GM12878 (cell line): ENCODE data around the gene PCCA. TPM values are rescaled to one million over a fixed set of nuclear protein-coding genes. Genes with fewer than 3 reads are reported as not detected.

Experiments used
- ATAC-seq: fragments of 200-7000 bp; cut with Tn5 transposase; 3 replicates; pipeline ENCODE4 v1.9.1; 2020; ENCODE audit warnings: mild to moderate bottlenecking, moderate library complexity
- BruUV-seq: library from RNA; stranded (reverse); fragments of 400-500 nt; replicated peaks from 2 replicates; lab custom pipeline; 2021; lab: Mats Ljungman, UMichigan
- CTCF ChIA-PET: fragments of 300-600 bp; sonication (Branson Sonifier 250); formaldehyde crosslinking; extraction: SDS; loops from one replicate; lab custom pipeline; 2021; ENCODE audit warnings: inconsistent platforms; lab: Yijun Ruan, JAX
- POLR2A ChIA-PET: fragments of 350-600 bp; formaldehyde crosslinking; extraction: SDS; loops from one replicate; lab custom pipeline; 2021; ENCODE audit warnings: inconsistent platforms; lab: Charles Lee
- RAD21 ChIA-PET: fragments of 300-600 bp; sonication (Branson Sonifier 250); formaldehyde crosslinking; loops from one replicate; lab custom pipeline; 2023; ENCODE audit warnings: antibody characterized with exemption; ENCODE audit not compliant: unreplicated experiment; lab: Charles Lee
- SMC1A ChIA-PET: fragments of 300-600 bp; sonication (Branson Sonifier 250); formaldehyde crosslinking; loops from one replicate; lab custom pipeline; 2023; ENCODE audit not compliant: unreplicated experiment, uncharacterized antibody; lab: Charles Lee
- DNase-seq: peaks from one replicate; pipeline ENCODE4 v3.0.0-alpha.2; 2011; ENCODE audit warnings: low read depth, low spot score
- FAIRE-seq: peaks from 3 replicates; lab custom pipeline; 2011; peaks lifted over from hg19 to GRCh38; lab: Jason Lieb, UNC
- H2AFZ ChIP-seq: 2 replicates; pipeline ENCODE4 v1.6.0; 2011; ENCODE audit warnings: low read depth, low read length, control low read depth; ENCODE audit not compliant: control insufficient read depth
- H3K27ac ChIP-seq: 2 replicates; pipeline ENCODE4 v1.5.1; 2011; ENCODE audit warnings: control low read depth; ENCODE audit not compliant: control insufficient read depth, insufficient read depth
- H3K27me3 ChIP-seq, 2 experiments: replicated peaks in 1 of 2; 2 replicates each; pipeline versions ENCODE4 v1.6.0 to v1.6.1; 2011; ENCODE audit warnings: low read length in 1 of 2; ENCODE audit not compliant: control insufficient read depth in 2 of 2, insufficient read depth in 2 of 2
- H3K36me3 ChIP-seq, 2 experiments: 2 replicates each; pipeline ENCODE4 v1.5.1; 2011; ENCODE audit warnings: low read length in 1 of 2; ENCODE audit not compliant: control insufficient read depth in 2 of 2, insufficient read depth in 2 of 2
- H3K4me1 ChIP-seq: 2 replicates; pipeline ENCODE4 v1.6.1; 2011; ENCODE audit warnings: mild to moderate bottlenecking, low read length, moderate library complexity, mixed read lengths; ENCODE audit not compliant: control insufficient read depth, insufficient read depth
- H3K4me2 ChIP-seq: 2 replicates; pipeline ENCODE4 v1.6.0; 2011; ENCODE audit warnings: control low read depth; ENCODE audit not compliant: control insufficient read depth, insufficient read depth
- H3K4me3 ChIP-seq: fragments of 200-600 bp; sonication (generic); 2 replicates; pipeline ENCODE4 v1.5.1; 2016
- H3K79me2 ChIP-seq: 2 replicates; pipeline ENCODE4 v1.6.0; 2011; ENCODE audit warnings: low read length; ENCODE audit not compliant: control insufficient read depth, insufficient read depth
- H3K9ac ChIP-seq: 2 replicates; pipeline ENCODE4 v1.8.0; 2011; ENCODE audit warnings: low read length, control low read depth, mixed read lengths; ENCODE audit not compliant: control insufficient read depth, insufficient read depth
- H3K9me3 ChIP-seq: replicated peaks from 3 replicates; pipeline ENCODE4 v1.5.1; 2011; ENCODE audit warnings: mild to moderate bottlenecking, low read length; ENCODE audit not compliant: control insufficient read depth, insufficient read depth
- H4K20me1 ChIP-seq: 2 replicates; pipeline ENCODE4 v1.6.0; 2011; ENCODE audit not compliant: control insufficient read depth, insufficient read depth
- BACH1 ChIP-seq: fragments of 450-650 bp; IDR thresholded peaks from 2 replicates; pipeline ENCODE4 v1.6.1; 2017; ENCODE audit warnings: mild to moderate bottlenecking, borderline replicate concordance
- EED ChIP-seq: sonication (generic); IDR thresholded peaks from 2 replicates; pipeline ENCODE4 v1.6.1; 2016; ENCODE audit warnings: antibody characterized with exemption, low read depth
- EGR1 ChIP-seq, 2 experiments: IDR thresholded peaks; 1 replicate in 1 of 2; 2 replicates in 1 of 2; pipeline ENCODE4 v1.6.1; 2011 to 2012; ENCODE audit warnings: low read depth in 2 of 2, low read length in 2 of 2, borderline replicate concordance in 1 of 2, mild to moderate bottlenecking in 1 of 2, moderate library complexity in 1 of 2
- GABPA ChIP-seq: IDR thresholded peaks from 2 replicates; pipeline ENCODE4 v1.6.1; 2014; ENCODE audit warnings: antibody characterized with exemption, low read depth, mild to moderate bottlenecking, inconsistent platforms
- HDAC6 ChIP-seq: fragments of 200-600 bp; sonication (generic); IDR thresholded peaks from one replicate; pipeline ENCODE4 v1.8.0; 2017; ENCODE audit warnings: antibody characterized with exemption; ENCODE audit not compliant: unreplicated experiment
- IKZF1 ChIP-seq: fragments of 450-650 bp; conservative IDR thresholded peaks from 2 replicates; pipeline ENCODE4 v1.6.1; 2017; ENCODE audit warnings: antibody characterized with exemption, mild to moderate bottlenecking
- IKZF2 ChIP-seq, 2 experiments: fragments of 450-650 bp; IDR thresholded peaks; 2 replicates each; pipeline ENCODE4 v1.6.1; 2017; ENCODE audit warnings: mild to moderate bottlenecking in 2 of 2, moderate library complexity in 2 of 2
- IRF4 ChIP-seq: IDR thresholded peaks from 2 replicates; pipeline ENCODE4 v1.6.1; 2011; ENCODE audit warnings: low read depth, low read length
- JUNB ChIP-seq: IDR thresholded peaks from 2 replicates; pipeline ENCODE4 v1.6.1; 2016; ENCODE audit warnings: antibody characterized with exemption, mild to moderate bottlenecking
- NFYA ChIP-seq: IDR thresholded peaks from 2 replicates; pipeline ENCODE4 v1.6.1; 2011; ENCODE audit warnings: low read depth, mild to moderate bottlenecking, low read length, improper control_type of control experiment, borderline replicate concordance
- POLR2AphosphoS2 ChIP-seq: IDR thresholded peaks from 2 replicates; pipeline ENCODE4 v1.6.1; 2011; ENCODE audit warnings: low read depth, mild to moderate bottlenecking, low read length, improper control_type of control experiment, moderate library complexity
- RBBP5 ChIP-seq: fragments of 200-600 bp; sonication (generic); conservative IDR thresholded peaks from 2 replicates; pipeline ENCODE4 v1.6.1; 2016
- SREBF1 ChIP-seq: IDR thresholded peaks from 2 replicates; pipeline ENCODE4 v1.6.1; 2012; ENCODE audit warnings: mild to moderate bottlenecking, low read length
- WGBS: methylation state at CpG from one replicate; pipeline ENCODE4 v1.1.6; 2016; ENCODE audit warnings: low lambda C conversion rate; ENCODE audit not compliant: insufficient replicate concordance, insufficient coverage; ENCODE audit errors: missing lambda C conversion rate; 5-methylcytosine and 5-hydroxymethylcytosine counted together
- in situ Hi-C: fragments of 300-500 bp; cut with MboI; formaldehyde crosslinking; loops from 9 replicates; pipeline ENCODE4 v1.14.3; 2018; ENCODE audit warnings: mixed read lengths
- intact Hi-C: fragments of 100-400 bp; cut with micrococcal nuclease; formaldehyde crosslinking; loops from one replicate; pipeline ENCODE4 v1.14.2; 2022; ENCODE audit not compliant: unreplicated experiment
- polyA plus RNA-seq, 11 experiments: library from polyadenylated mRNA; depleted of rRNA in 4 of 11; unstranded in 6 of 11; stranded (reverse) in 5 of 11; fragments of >200 nt; fragmentation: Nextera tagmentation in 4 of 11; fragmentation: Illumina TruSeq in 1 of 11; extraction: Ambion mirVana in 4 of 11; extraction: Trizol in 1 of 11; gene quantifications; 1 replicate in 1 of 11; 2 replicates in 10 of 11; pipeline versions ENCODE4 v1.2.1 to v1.2.3, GENCODE V29; 2011 to 2016; ENCODE audit warnings: inconsistent platforms in 2 of 11, missing spikeins in 2 of 11, low read depth in 1 of 11
- total RNA-seq, 4 experiments: library from RNA; depleted of rRNA in 3 of 4; stranded (reverse); fragments of >200 nt in 3 of 4; fragmentation: Illumina TruSeq in 1 of 4; extraction: Trizol in 1 of 4; gene quantifications; 2 replicates each; pipeline versions ENCODE4 v1.2.1 to v1.2.3, GENCODE V29; 2013 to 2021

Gene PCCA
- total and polyA plus RNA-seq, 10 of the 15 experiments (the other 5 are each of a cell fraction or from before 2014, with no cell fraction given): 5.9 to 18.2 (median 12.4) TPM

- TF ChIP-seq EED (peak; percentile 82), IRF4 (peak; percentile 79; the same call in 1 of the 2 replicates), IKZF1 (0 out of 2 replicates have a peak, but pooled peaks have one; percentile 10), HDAC6 (no peak), RBBP5 (no peak), NFYA (no peak), JUNB (peak; percentile 83), EGR1 (IDR thresholded peaks at IDR 0.05; ENCODE audit: borderline replicate concordance in 1 of 2, low read depth in 2 of 2, low read length in 2 of 2) (peak in 1 of 2 experiments; percentile 25; a peak in 1 of 3 replicates), IKZF2 (IDR thresholded peaks at IDR 0.05) (peak; percentile 32 to 39; a peak in 2 of 4 replicates), BACH1 (no peak)
Measured at GRCh38 chr13:100434010-100434763, 345.3 kb downstream of the PCCA start (continued).

- no peaks in the 10 kb centered on the region for H3K36me3 ChIP-seq
- FAIRE-seq (no peak), ATAC-seq (no peak), DNase-seq (no peak)
- BruUV-seq: no TSS peak
- no peaks in the 10 kb centered on the region; the same call in 2 of the 3 replicates for H3K9me3 ChIP-seq
- H3K27me3 ChIP-seq: no peaks in the 10 kb centered on the region
- in situ Hi-C loops: no loop called here
- CTCF ChIA-PET: no interaction called here
- no peak overlapping the region for H3K4me3 ChIP-seq
- WGBS: 92% methylated on average over 4 of the region's 4 CpGs
- no peaks in the 10 kb centered on the region for H3K79me2 ChIP-seq
- peaks cover 16% of the 10 kb centered on the region for H3K4me1 ChIP-seq
- RAD21 ChIA-PET: no interaction called here
- TF ChIP-seq POLR2AphosphoS2 (no peak), GABPA (no peak), SREBF1 (no peak)
- POLR2A ChIA-PET: no interaction called here
- H3K4me2 ChIP-seq: no peak overlapping the region
- H2AFZ ChIP-seq: no peak overlapping the region
- no peaks in the 10 kb centered on the region for H4K20me1 ChIP-seq
- H3K27ac ChIP-seq: no peak overlapping the region
- H3K9ac ChIP-seq: no peak overlapping the region
- SMC1A ChIA-PET: no interaction called here
- intact Hi-C loops: no loop called here
Measured at GRCh38 chr13:100436099-100436498, 347.2 kb downstream of the PCCA start.
